ENCODE results near the gene CTSZ.
"Not testable (repeated sequence)": the region's sequence is repeated elsewhere in the genome, so short reads cannot be mapped to it uniquely, and the experiment has no call there.

Gene CTSZ

GRCh38 chr20:58996226-58996611 is 10.8 kb downstream of the CTSZ start:
- ATAC-seq (no peak), DNase-seq (no peak)

- no peak for ATAC-seq
- DNase-seq: no peak
Observed at GRCh38 chr20:58995461-58996225, 11.4 kb downstream of the CTSZ start.

- no peak for ATAC-seq
- DNase-seq: no peak
Observed at GRCh38 chr20:58994390-58995159, 12.5 kb downstream of the CTSZ start.

GRCh38 chr20:58993332-58994248 is 13.5 kb downstream of the CTSZ start:
- DNase-seq (no peak), ATAC-seq (no peak)

GRCh38 chr20:58992911-58993310 is 14.1 kb downstream of the CTSZ start:
- no peak for DNase-seq
- no peak for ATAC-seq

- ATAC-seq (no peak), DNase-seq (no peak)
Observed at GRCh38 chr20:58991715-58992114, 15.3 kb downstream of the CTSZ start.

- ATAC-seq (no peak), DNase-seq (no peak)
Observed at GRCh38 chr20:58990651-58991445, 16.2 kb downstream of the CTSZ start.

GRCh38 chr20:58989196-58989595 is 17.9 kb downstream of the CTSZ start:
- DNase-seq (no peak), ATAC-seq (no peak)

GRCh38 chr20:58988565-58988882 is 18.5 kb downstream of the CTSZ start:
- no peak for DNase-seq
- ATAC-seq: no peak

- no peak for DNase-seq
- ATAC-seq: no peak
Observed at GRCh38 chr20:58987790-58988564, 19.1 kb downstream of the CTSZ start.

- ATAC-seq: no peak
Observed at GRCh38 chr20:58986968-58987517, 20.0 kb downstream of the CTSZ start.

GRCh38 chr20:58986286-58986967 is 20.6 kb downstream of the CTSZ start:
- DNase-seq: no peak
- no peak for ATAC-seq

More at GRCh38 chr20:58986968-58987517, 20.0 kb downstream of the CTSZ start:
- no peak for DNase-seq

- DNase-seq (no peak), ATAC-seq (no peak)
Observed at GRCh38 chr20:58985656-58986055, 21.4 kb downstream of the CTSZ start.

- DNase-seq (no peak), ATAC-seq (no peak)
Observed at GRCh38 chr20:58984691-58985090, 22.4 kb downstream of the CTSZ start.

GRCh38 chr20:58983115-58983468 is 24.0 kb downstream of the CTSZ start:
- not testable (repeated sequence) for ATAC-seq, DNase-seq

- no peak for DNase-seq
- ATAC-seq: no peak
Observed at GRCh38 chr20:58982406-58983114, 24.5 kb downstream of the CTSZ start.

GRCh38 chr20:58981628-58982364 is 25.3 kb downstream of the CTSZ start:
- ATAC-seq (no peak), DNase-seq (no peak)

GRCh38 chr20:58980711-58981627 is 26.1 kb downstream of the CTSZ start, which contains the start of gene NELFCD:
Gene NELFCD (plus strand): TSS chr20:58981256. CDS start chr20:58981310, 54 bp downstream.
- DNase-seq (peak; percentile 96), ATAC-seq (peak; percentile 86)

All from stimulated activated naive CD8-positive, alpha-beta T cell treated with anti-CD3 and anti-CD28 coated beads, Interleukin-15, Interleukin-2, amounts not matched to agents 100 U/mL and 50 U/mL, for 24 hours (primary cell).